Measurements from ENCODE around the gene FBXW2. TPM values are rescaled to one million over a fixed set of nuclear protein-coding genes. Genes with fewer than 3 reads are reported as not detected.
A peak's percentile ranks its signal among the peaks of the same experiment; 100 is the strongest.

Gene FBXW2
- total and polyA plus RNA-seq, 2 donors (not counting 3 experiments of a cell fraction or from before 2014, with no cell fraction given), result 32.5 to 70.2 TPM

GRCh38 chr9:120761006-120761405 lies 32.2 kb downstream of the FBXW2 start:
- peaks cover 5 to 16% of the 10 kb centered on the region in 2 experiments for H3K36me3 ChIP-seq (ENCODE audit: control insufficient read depth in 2 of 2, extremely low read depth in 1 of 2, insufficient read depth in 2 of 2, low read length in 2 of 2)
- FAIRE-seq (no peak), DNase-seq (ENCODE audit: low read depth, low spot score) (no peak)
- H3K9ac ChIP-seq (replicated peaks; ENCODE audit: extremely low read depth, insufficient read depth, low read length), result no peak overlapping the region
- H3K4me2 ChIP-seq (ENCODE audit: insufficient read depth, low read length), result no peak overlapping the region
- no peaks in the 10 kb centered on the region for H3K27me3 ChIP-seq (ENCODE audit: control insufficient read depth in 2 of 2, insufficient read depth in 2 of 2, low read length in 2 of 2)
- H3K79me2 ChIP-seq (ENCODE audit: control insufficient read depth, insufficient read depth, low read length), result no peaks in the 10 kb centered on the region
- H3K9me1 ChIP-seq (replicated peaks; ENCODE audit: control insufficient read depth, extremely low read depth, insufficient read depth, low read length), result no peaks in the 10 kb centered on the region
- dilution Hi-C loops (cut with MboI; ENCODE audit: extremely low pct_ligation_motif_present, low sequenced_read_pairs) (no loop called here), intact Hi-C loops (cut with micrococcal nuclease) (no loop called here)
- no peak overlapping the region for H3K27ac ChIP-seq (ENCODE audit: insufficient read depth, low read depth, low read length)
- TSS peak; percentile 2 for BruUV-seq (replicated peaks)
- ChIA-PET POLR2A (no interaction called here), CTCF (interaction anchor here (1.2 to 3.0 kb wide), 3 partner anchors 176 to 299 kb away, joined by 3 to 14 read pairs (median 5); no protein-coding TSS in a partner anchor)
- H2AFZ ChIP-seq (ENCODE audit: low read depth, low read length), result no peak overlapping the region
- no peaks in the 10 kb centered on the region for H3K9me3 ChIP-seq (replicated peaks; ENCODE audit: control insufficient read depth, insufficient read depth, low read length)
- H3K4me1 ChIP-seq (ENCODE audit: control insufficient read depth, extremely low read depth, insufficient read depth, low read length), result no peaks in the 10 kb centered on the region
- H4K20me1 ChIP-seq (replicated peaks; ENCODE audit: control insufficient read depth, extremely low read depth, insufficient read depth, low read length), result no peaks in the 10 kb centered on the region
- TF ChIP-seq CTCF (IDR thresholded peaks at IDR 0.05; ENCODE audit: extremely low read depth in 1 of 2, insufficient read depth in 1 of 2, low read depth in 1 of 2, low read length in 2 of 2), result no peak
- TF ChIP-seq GATA2 (IDR thresholded peaks at IDR 0.05; ENCODE audit: insufficient read depth, insufficient read length, low read depth, low read length), result no peak
- TF ChIP-seq MYC (IDR thresholded peaks at IDR 0.05; ENCODE audit: low read depth, low read length), result no peak
- no peak for TF ChIP-seq POLR2AphosphoS5 (IDR thresholded peaks at IDR 0.05; ENCODE audit: insufficient read depth, low read depth, low read length)
- no peak for TF ChIP-seq JUN (IDR thresholded peaks at IDR 0.05; ENCODE audit: borderline replicate concordance, insufficient read depth, insufficient read length, low read depth)
- TF ChIP-seq MAX (IDR thresholded peaks at IDR 0.05; ENCODE audit: insufficient read depth, insufficient read length), result no peak
- TF ChIP-seq EZH2 (IDR thresholded peaks at IDR 0.05; ENCODE audit: borderline replicate concordance, low read depth, low read length, severe bottlenecking), result no peak
- TF ChIP-seq POLR2A (IDR thresholded peaks at IDR 0.05; ENCODE audit: low read depth, low read length), result no peak
- no peak for TF ChIP-seq FOS (IDR thresholded peaks at IDR 0.05; ENCODE audit: borderline replicate concordance, insufficient read depth, low read length)
- H3K4me3 ChIP-seq (replicated peaks in 1 of 3; ENCODE audit: insufficient read depth in 1 of 3, low read depth in 1 of 3, low read length in 3 of 3), result no peak overlapping the region
